ENCODE results near the gene KCNQ5.

DNA sequence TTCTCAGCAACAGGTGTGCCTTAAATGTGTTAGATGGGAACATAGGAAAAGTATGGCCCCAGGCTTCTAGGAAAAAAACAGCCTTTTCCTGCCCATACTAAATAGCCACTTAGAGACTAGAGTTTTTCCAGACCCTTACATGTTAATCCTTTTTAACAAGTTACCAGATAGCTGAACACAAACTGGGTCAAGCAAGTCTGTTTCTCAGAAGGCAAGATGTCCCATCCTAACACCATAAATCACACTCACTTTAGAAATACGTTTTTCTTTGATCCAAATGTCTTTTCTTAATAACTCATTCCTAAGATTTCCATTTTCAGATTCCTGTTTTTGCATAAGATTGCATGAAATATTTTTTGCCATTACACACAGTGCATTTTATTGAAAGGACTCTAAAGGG is 241.3 kb downstream of the KCNQ5 start:
- no peak for TF ChIP-seq EZH2 (IDR thresholded peaks at IDR 0.05)
- TF ChIP-seq POLR2AphosphoS5 (IDR thresholded peaks at IDR 0.05; ENCODE audit: borderline replicate concordance, low read depth, low read length), result no peak
- TF ChIP-seq FOXP2 (optimal IDR thresholded peaks at IDR 0.05; ENCODE audit: control extremely low read depth, extremely low read length, insufficient read depth), result no peak
